Measurements from ENCODE around the gene SOX8.

Gene SOX8

DNA sequence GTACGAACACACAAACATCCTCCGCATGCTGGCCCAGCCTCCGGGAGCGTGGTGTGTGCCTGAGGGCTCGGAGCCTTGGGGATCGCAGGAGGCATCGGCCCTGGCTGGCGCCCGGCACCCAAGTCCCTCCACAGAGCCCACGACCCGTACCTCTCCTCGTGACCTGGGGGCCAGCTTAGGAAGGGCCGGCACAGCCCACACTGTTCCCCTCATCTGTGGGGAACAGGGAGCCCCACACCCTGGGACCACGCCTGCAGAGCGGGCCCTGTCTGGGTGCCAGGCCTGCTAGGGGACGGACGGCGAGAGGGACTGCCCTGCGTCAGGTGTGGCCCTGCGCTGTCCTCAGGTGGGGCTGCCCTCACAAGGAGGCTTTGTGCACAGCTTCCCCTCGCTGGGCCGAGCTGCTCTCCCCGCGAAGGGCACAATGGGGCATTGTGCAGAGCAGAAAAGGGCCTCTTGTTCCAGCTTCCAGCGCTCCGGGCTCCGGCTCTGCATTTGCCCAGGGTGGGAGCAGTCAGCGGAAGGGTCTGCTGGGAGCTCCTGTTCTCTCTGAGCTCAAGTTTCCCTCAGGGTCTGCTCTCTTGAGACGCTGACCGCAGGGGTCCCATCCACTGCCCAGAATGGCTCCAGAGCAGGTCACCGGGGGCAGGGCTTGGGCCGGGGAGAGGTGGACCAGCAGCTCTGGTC, 9.1 kb upstream of the SOX8 start:
- ChIA-PET POLR2A (no interaction called here), CTCF (interaction anchor here (1.0 kb wide), 1 partner anchor 83 kb away, joined by 4 read pairs; no protein-coding TSS in a partner anchor)
- Histone ChIP-seq H3K4me3 (ENCODE audit: low read depth, low read length) (no peak overlapping the region), H3K9me3 (ENCODE audit: control insufficient read depth, insufficient read depth, low read depth, low read length) (no peaks in the 10 kb centered on the region), H3K36me3 (ENCODE audit: control insufficient read depth in 2 of 2, insufficient read depth in 1 of 2, low read length in 2 of 2) (peaks cover 0 to 7% of the 10 kb centered on the region in 2 experiments; a peak in 1 of 3 replicates), H3K27ac (ENCODE audit: extremely low read depth, low read depth, low read length) (no peak overlapping the region), H3K4me1 (ENCODE audit: control insufficient read depth, insufficient read depth, low read length) (peaks cover 7% of the 10 kb centered on the region; the same call in 1 of the 2 replicates)
- TF ChIP-seq ZBTB8A (tag by site-specific recombination; IDR thresholded peaks at IDR 0.05) = 0 out of 2 replicates have a peak, but pooled peaks have one; percentile 12
- no peak for TF ChIP-seq ZNF433 (tag by site-specific recombination; IDR thresholded peaks at IDR 0.05; ENCODE audit: low read depth)

DNA sequence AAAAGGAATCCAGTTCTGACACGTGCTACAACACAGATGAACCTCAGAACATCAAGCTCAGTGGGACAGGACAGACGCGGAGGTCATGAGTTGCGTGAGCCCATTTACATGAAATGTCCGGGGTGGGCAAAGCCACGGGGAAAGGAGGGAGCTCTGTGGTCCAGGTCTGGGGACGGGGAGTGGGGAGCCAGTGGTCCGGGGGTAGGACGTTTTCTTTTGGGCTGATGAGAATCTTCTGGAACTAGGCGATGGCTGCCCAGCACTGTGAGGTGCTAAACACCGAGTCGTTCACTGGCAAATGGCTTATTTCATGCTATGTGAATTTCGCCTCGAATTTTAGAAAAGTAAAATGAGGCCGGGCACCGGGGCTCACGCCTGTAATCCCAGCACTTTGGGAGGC, 8.2 kb upstream of the SOX8 start:
- POLR2A ChIA-PET = no interaction called here

DNA sequence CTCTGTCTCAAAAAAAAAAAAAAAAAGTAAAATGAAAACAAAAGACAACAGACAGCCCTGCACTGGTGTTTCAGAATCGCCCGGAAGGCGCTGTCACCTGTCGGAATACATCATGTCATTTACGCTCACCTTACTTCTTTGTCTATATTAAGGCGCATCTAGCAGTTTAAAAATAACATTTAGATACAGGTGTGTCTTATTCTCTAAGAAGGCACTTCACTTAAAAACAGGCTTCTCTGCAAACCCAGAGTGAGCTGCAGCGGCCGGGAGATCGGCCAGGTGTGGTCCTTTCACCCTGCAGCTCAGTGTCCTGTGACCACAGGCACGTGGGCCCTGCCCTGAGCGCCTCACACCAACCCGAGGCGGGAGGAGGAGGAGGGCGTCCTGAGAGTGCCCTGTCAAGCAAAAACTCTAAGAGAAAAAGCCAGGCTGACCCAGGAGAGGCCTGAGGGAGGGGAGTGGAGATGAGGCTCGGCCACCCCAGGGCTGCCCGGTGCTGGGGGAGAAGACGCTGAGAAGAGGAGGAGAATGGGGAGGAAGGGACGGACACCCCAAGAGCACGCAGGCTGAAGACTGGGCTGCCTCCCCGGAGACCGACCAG, 7.5 kb upstream of the SOX8 start:
- ChIA-PET POLR2A (no interaction called here), CTCF (interaction anchor here (0.6 kb wide), 1 partner anchor 94 kb away, joined by 3 read pairs; no protein-coding TSS in a partner anchor)
- H3K4me1 ChIP-seq (ENCODE audit: control insufficient read depth, insufficient read depth, low read length) = peaks cover 7% of the 10 kb centered on the region; the same call in 1 of the 2 replicates
- TF ChIP-seq, protein P1, sequence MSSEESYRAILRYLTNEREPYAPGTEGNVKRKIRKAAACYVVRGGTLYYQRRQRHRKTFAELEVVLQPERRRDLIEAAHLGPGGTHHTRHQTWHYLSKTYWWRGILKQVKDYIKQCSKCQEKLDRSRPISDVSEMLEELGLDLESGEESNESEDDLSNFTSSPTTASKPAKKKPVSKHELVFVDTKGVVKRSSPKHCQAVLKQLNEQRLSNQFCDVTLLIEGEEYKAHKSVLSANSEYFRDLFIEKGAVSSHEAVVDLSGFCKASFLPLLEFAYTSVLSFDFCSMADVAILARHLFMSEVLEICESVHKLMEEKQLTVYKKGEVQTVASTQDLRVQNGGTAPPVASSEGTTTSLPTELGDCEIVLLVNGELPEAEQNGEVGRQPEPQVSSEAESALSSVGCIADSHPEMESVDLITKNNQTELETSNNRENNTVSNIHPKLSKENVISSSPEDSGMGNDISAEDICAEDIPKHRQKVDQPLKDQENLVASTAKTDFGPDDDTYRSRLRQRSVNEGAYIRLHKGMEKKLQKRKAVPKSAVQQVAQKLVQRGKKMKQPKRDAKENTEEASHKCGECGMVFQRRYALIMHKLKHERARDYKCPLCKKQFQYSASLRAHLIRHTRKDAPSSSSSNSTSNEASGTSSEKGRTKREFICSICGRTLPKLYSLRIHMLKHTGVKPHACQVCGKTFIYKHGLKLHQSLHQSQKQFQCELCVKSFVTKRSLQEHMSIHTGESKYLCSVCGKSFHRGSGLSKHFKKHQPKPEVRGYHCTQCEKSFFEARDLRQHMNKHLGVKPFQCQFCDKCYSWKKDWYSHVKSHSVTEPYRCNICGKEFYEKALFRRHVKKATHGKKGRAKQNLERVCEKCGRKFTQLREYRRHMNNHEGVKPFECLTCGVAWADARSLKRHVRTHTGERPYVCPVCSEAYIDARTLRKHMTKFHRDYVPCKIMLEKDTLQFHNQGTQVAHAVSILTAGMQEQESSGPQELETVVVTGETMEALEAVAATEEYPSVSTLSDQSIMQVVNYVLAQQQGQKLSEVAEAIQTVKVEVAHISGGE (tag by site-specific recombination; conservative IDR thresholded peaks at IDR 0.05; ENCODE audit: low read depth) = no peak
- TF ChIP-seq ZNF202 (tag by site-specific recombination; IDR thresholded peaks at IDR 0.05; ENCODE audit: borderline replicate concordance) (no peak), ZNF148 (tag by site-specific recombination; IDR thresholded peaks at IDR 0.05; ENCODE audit: borderline replicate concordance) (no peak), ZNF514 (tag by site-specific recombination; IDR thresholded peaks at IDR 0.05) (no peak), REPIN1 (tag by site-specific recombination; IDR thresholded peaks at IDR 0.05; ENCODE audit: low read depth) (no peak), ZNF2 (tag by site-specific recombination; IDR thresholded peaks at IDR 0.05) (no peak), ZNF510 (tag by site-specific recombination; IDR thresholded peaks at IDR 0.05; ENCODE audit: insufficient replicate concordance) (no peak), SP2 (tag by site-specific recombination; IDR thresholded peaks at IDR 0.05) (no peak), ZNF548 (tag by site-specific recombination; IDR thresholded peaks at IDR 0.05) (no peak), ZNF114 (tag by site-specific recombination; IDR thresholded peaks at IDR 0.05) (no peak), ZNF155 (tag by site-specific recombination; IDR thresholded peaks at IDR 0.05) (no peak), AEBP2 (tag by site-specific recombination; IDR thresholded peaks at IDR 0.05; ENCODE audit: borderline replicate concordance) (no peak), ZNF423 (tag by site-specific recombination; IDR thresholded peaks at IDR 0.05) (no peak)

More for the DNA sequence above, 8.2 kb upstream of the SOX8 start:
- TF ChIP-seq, protein P2, sequence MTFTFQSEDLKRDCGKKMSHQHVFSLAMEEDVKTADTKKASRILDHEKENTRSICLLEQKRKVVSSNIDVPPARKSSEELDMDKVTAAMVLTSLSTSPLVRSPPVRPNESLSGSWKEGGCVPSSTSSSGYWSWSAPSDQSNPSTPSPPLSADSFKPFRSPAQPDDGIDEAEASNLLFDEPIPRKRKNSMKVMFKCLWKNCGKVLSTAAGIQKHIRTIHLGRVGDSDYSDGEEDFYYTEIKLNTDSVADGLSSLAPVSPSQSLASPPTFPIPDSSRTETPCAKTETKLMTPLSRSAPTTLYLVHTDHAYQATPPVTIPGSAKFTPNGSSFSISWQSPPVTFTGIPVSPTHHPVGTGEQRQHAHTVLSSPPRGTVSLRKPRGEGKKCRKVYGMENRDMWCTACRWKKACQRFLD (tag by site-specific recombination; IDR thresholded peaks at IDR 0.05) = no peak
- TF ChIP-seq AEBP2 (tag by site-specific recombination; IDR thresholded peaks at IDR 0.05; ENCODE audit: borderline replicate concordance) = no peak
- Histone ChIP-seq H3K4me1 (ENCODE audit: control insufficient read depth, insufficient read depth, low read length) (peaks cover 7% of the 10 kb centered on the region; the same call in 1 of the 2 replicates), H3K4me3 (ENCODE audit: low read depth, low read length) (no peak overlapping the region), H3K27ac (ENCODE audit: extremely low read depth, low read depth, low read length) (no peak overlapping the region), H3K36me3 (ENCODE audit: control insufficient read depth in 2 of 2, insufficient read depth in 1 of 2, low read length in 2 of 2) (no peaks in the 10 kb centered on the region), H3K9me3 (ENCODE audit: control insufficient read depth, insufficient read depth, low read depth, low read length) (no peaks in the 10 kb centered on the region)
- CTCF ChIA-PET = interaction anchor here (0.6 kb wide), 1 partner anchor 94 kb away, joined by 3 read pairs; no protein-coding TSS in a partner anchor

More for the DNA sequence above, 7.5 kb upstream of the SOX8 start:
- no peaks in the 10 kb centered on the region for H3K9me3 ChIP-seq (ENCODE audit: control insufficient read depth, insufficient read depth, low read depth, low read length)
- H3K36me3 ChIP-seq (ENCODE audit: control insufficient read depth in 2 of 2, insufficient read depth in 1 of 2, low read length in 2 of 2) = no peaks in the 10 kb centered on the region
- no peak overlapping the region for H3K27ac ChIP-seq (ENCODE audit: extremely low read depth, low read depth, low read length)
- H3K4me3 ChIP-seq (ENCODE audit: low read depth, low read length) = no peak overlapping the region

All from HEK293 (cell line).